GM18870 (cell line): Measurements from ENCODE around the gene CHST3.
"Not testable (repeated sequence)": the region's sequence is repeated elsewhere in the genome, so short reads cannot be mapped to it uniquely, and the experiment has no call there.

Experiments
- ATAC-seq: cut with Tn5 transposase; IDR thresholded peaks from one replicate; pipeline ENCODE4 v1.9.1; 2021; ENCODE audit warnings: moderate library complexity; ENCODE audit not compliant: unreplicated experiment

The CHST3 gene

DNA sequence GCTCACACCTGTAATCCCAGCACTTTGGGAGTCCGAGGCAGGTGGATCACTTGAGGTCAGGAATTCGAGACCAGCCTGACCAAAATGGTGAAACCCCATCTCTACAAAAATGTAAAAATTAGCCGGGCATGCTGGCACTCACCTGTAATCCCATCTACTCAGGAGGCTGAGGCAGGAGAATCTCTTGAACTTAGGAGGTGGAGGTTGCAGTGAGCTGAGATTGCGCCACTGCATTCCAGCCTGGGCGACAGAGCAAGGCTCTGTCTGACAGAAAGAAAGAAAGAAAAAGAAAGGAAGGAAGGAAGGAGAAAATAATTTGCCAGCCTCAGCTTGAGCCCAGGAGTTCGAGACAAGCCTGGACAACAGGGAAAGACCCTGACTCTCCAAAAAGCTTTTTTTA, 24.7 kb downstream of the CHST3 start:
- not testable (repeated sequence) for ATAC-seq

DNA sequence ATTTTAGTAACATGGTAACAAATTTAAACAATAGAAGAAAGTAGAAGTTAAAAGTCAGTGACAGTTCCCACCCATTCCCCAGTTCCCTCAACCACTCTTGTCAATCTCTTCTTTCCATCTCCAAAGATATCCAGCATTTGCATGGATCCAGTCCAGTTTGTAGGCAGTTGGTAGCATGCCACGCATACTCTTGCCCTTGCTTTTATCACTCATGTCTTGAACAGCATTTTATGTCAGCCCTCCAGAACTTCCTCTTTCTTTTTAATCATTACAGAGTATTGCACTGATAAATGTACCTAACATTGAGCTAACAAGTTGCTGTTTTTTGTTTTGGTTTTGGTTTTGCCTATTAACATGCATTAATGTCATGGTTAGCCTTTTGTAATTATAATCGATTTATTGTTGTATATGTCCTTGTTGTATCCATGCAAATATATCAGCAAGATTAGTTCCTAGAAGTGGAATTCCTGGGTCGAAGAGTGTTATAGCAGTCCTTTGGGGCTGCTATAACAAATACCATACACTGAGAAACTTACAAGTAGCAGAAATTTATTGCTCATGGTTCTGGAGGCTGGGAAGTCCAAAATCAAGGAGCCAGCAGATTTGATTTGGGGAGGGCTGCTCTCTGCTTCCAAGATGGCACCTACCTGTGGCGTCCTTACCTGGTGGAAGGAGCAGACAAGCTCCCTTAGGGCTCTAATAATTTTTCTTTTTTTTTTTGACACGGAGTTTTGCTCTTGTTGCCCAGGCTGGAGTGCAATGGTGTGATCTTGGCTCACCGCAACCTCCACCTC, 25.7 kb downstream of the CHST3 start:
- ATAC-seq = no peak

DNA sequence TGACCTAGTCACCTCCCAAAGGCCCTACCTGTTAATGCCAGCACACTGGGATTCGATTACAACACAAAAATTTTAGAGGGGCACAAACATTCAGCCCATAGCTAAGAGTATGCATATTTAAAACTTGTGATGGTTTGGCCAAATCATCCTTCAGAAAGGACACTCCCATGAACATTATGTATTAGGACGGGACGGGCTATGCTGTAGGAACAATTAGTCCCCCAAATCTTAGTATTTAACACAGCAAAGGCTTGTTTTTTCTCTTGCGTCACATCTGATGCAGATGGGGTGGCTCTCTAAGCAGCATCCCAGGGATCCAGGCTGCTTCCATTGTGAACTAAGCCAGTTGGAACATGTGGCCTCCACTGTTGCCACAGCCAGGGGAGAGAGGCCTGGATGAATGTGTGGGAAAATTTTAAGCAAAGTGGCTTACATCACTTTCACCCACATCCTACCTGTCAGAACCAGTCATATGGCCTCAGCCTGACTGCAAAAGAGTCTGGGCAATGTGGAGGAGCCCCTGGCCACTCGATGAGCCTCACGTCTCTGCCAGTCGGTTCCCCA, 26.6 kb downstream of the CHST3 start:
- ATAC-seq = no peak

DNA sequence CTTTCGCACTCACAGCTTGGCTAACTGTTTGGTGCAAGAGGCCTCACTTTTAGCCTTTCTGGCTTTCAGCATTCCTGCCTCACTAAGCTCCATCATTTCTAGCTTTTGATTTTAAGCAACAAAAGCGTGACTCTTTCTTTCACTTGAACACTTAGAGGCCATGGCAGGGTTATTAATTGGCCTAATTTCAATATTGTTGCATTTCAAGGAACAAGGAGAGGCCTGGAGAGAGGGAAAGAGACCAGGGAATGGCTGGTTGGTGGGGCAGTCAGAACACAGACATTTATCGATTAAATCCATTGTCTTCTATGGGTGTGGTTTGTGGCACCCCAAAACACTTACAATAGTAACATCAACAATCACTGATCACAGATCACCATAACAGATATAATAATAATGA, 31.3 kb downstream of the CHST3 start:
- no peak for ATAC-seq

DNA sequence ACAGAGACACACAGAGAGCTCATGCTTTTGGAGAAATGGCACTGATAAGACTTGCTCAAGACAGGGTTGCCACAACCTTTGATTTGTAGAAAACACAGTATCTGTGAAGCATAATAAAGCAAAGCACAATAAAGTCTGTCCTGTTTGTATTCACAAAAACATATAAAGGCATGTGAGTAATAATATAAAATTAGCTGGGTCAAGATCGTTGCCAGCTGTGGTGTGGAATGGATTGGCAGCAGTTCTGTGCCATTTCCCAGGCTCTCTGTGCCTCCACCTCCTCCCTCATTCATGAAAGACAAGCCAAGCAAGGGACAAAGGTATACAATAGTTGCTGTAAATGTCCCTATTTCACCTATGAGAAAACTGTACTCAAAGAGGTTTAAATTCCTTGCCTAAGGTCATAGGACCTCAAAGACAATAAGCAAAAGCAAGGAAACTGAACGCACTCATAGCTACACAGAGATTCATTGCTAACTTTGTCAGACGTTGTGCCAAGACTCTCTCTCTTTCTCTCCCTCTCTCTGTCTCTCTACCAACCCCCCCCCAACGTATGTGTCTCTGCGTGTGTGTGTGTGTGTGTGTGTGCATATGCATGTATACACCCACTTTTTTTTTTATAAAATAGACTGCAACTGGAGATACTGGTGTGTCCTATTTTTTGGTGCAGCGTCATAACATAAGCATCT, 31.8 kb downstream of the CHST3 start:
- no peak for ATAC-seq

DNA sequence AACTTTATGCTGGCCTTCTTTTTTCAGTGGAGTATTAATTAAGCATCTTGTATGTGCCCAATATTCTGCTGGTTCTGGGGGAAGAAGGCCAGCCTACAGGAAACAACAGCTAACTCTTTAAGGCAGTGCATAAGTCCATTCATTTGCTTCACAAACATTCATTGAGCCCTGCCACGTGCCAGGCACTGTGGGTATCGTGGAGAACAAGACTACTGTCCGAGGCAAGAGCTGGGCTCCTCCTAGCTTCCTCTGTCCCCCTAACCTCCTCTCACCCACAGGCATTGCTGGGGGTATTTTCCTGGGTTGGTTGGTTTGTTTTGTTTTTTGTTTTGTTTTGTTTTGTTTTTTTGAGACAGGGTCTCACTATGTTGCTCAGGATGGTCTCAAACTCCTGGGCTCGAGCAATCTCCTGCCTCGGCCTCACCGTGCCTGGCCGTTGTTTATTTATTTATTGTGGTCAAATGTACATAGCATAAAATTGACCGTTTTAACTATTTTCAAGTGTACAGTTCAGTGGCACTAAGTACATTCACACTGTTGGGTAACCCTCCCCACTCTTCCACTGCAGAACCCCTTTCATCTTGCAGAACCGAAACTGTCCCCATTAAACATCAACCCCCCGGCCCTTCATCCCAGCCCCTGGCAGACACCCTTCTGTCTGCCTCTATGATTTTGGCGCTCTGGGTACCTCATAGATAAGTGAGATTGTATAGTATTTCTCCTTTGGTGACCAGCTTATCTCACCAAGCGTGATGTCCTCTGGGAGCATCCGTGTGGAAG, 32.6 kb downstream of the CHST3 start:
- ATAC-seq = no peak

DNA sequence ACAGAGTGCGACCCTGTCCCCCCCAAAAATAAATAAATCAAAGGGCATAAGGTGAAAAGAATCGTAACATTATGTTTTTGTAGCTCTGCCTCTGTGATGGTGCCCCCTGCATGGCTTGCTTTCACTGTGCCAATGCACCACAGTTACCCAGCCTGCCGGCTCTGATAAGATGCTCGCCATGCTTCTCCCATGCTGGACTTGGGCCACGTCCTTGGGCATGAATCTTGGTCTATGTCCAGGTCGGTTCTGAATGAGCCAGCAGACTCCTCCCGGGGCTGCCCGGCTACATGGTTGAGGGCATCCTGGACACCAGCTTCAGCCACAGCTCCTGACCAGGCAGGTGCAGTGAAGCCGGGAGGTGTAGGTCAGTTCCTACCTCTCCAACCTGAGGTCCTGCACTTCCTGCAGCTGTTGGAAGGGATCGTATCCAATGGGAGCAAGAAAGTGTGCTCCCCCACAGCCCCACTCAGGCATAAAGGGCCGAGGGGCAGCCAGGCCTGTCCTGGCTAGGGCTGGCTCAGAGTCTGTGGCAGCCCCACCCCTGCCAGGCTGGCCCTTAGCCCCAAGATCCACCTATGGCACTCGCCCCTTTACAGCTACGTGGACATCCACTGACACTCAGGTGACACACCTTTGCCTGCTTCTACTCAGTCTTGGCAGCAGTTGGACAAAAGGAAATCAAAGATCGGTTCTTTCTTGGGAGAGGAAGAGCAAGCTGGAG, 34.1 kb downstream of the CHST3 start:
- no peak for ATAC-seq

DNA sequence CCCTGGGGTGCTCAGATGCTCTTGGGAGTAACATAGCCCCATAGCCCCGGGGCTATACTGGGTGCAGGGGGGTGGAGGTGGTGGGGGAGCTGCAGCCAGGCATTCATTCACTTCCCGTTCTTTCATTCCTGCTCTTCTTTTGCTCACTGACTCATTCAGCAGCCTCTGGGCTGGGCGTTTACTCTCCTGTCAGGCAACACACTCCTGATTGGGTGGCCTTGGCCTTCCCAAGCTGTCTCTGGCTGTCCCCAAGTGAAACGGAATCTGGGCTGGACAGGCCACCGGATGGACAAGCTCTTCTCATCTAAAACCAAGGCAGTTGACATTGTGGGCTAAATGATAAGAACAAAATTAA, 34.6 kb downstream of the CHST3 start:
- ATAC-seq = no peak

DNA sequence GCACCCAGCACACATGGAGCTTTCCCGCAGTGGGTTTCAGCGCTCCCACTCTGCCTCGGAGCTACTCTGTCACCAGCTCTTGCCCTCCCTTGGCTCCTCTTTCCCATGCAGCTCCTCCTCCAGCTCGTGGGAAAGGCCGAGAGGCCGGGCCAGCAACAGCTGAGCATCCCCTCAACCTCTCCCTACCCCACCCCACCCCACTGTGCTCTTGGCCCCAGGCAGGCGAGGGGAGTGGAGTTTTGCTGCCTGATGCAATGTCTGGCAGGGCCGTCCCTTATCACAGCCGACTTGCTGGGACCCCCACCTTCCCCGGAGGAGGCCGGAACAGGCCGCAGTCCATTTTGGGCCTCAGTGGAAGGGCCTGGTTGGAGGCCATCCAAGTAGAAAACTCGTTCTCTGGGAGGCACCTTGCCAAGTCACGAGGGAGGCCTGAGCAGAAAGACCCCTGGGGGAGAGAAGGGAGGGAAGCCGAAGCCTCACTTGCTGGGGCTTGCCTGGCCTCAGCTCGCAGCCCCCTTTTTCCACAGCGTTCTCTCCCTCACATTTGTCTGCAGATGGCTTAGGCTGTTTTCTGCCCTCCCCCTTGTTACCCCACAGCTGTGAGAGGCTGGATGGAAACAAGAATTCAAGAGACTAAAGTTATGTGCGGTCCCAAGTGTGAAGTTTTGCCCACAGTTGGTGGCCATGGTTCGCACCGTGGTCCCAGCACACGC, 35.3 kb downstream of the CHST3 start:
- no peak for ATAC-seq

DNA sequence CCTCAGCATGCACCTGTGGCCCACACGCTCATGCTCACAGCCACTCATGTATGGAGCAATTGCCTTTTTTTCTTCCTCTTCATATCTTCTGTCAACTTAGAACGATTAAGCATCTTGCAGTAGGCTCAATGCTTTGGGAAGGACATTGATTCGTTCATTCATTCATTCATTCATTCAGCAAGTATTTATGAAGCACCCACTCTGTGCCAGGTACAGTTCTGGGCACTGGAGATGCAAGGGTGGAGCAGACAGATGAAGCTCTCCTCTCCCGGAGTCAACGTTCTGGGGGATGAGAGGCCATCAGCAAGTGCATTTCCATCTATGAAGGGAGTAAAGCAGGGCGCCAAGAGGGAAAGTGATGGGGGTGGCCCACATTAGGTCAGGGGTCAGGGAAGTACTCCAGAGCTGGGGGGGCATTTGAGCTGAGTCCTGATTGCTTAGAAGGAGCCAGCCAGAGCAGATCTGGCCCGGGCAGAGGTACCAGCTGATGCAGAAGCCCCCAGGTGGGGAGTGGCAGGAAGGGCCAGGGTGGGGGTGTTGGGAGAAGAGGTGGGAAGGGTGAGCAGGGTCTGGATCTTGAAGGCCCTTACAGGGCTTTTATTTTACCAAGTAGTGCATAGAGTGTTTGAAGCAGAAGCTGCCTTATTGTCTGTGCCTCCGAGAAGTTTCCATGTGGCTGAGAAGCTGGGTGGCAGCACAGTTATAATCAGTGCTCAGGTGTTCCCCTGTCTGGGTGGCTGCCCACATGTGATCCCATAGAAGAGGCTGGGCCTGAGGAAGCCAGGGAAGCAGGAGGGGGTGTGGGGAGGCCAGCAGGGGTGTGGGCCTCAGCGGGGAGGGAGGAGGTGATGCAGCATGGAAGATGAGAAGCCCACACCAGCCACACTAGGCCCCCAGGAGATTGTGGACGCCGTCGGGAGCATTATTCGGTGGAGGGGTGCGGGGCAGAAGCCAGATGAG, 36.2 kb downstream of the CHST3 start:
- no peak for ATAC-seq

DNA sequence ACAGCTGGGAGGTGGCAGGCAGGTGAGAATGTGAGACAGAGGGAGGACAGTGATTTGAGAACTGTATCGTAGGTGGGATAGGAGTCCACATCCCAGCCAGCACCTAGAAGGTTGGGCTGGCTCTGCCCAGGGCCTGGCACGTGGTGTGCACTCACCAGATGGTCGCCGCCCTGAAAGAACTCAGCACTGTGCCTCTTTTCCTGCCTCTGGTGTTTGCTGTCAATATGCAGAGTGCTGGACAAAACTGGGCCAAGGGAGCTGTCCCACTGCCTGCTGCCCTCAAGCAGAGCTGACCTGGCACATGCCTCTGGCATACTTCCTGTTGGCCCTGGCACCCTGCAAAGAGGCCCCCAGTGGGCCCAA, 36.8 kb downstream of the CHST3 start:
- ATAC-seq = no peak

DNA sequence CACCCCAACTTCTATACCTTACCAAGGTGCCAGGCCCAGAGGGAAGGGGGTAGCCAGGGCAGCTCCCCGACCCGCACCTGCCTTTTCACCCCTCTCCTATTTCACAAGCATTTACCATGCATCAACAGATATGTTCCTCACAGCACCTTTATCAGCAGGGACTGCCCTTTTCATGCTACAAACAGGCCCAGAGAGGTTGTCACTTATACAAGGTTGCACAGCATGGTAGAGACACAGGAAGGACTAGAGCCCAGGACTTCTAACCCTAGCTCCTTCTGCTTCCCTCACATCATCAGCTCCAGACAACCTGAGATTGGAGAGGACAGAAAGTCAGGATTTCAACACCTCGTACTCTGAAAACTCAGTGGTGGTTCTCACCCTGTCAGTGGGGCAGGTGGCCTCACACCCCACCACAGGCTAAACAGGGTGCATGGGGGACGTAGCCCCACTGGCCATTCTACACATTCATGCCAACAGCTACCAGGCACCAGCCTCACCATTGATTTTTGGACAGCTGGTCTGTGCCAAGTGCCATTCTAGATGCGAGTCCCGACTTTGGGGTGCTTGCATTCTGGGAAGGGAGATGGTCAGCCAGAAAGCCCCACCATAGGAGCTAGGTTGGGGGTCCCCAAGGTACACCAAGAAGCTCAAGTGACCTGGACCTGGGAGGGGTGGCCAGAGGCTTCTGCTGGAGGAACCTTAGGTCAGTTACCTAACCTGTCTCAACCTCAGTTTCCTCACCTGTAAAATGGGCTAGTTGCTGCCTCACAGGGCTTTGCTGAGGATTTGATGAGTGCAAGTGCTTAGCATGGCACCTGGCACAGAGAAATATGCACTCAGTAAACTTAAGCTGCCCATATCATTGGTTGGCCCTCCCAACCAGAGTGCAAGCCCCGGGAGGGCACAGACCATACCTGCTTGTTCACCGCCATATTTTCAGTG, 38.4 kb downstream of the CHST3 start:
- no peak for ATAC-seq

DNA sequence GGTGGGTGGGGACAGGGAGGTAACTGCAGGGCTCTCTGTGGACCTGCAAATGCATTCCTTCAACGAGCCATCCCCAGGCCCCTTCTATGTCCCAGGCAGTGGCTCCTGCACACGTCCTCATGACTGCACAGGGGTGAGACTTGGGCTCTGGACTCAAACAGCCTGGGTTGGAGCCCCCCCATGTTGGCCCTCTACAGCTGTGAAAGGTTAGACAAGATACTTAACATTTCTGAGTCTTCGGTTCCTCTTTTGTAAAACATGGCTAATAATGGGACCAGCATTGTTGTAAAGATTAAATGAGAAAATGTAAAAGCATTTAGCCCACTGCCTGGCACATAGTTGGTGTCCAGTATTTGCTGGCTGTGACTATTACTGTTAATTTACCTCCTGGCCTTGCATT, 41.8 kb downstream of the CHST3 start:
- no peak for ATAC-seq

DNA sequence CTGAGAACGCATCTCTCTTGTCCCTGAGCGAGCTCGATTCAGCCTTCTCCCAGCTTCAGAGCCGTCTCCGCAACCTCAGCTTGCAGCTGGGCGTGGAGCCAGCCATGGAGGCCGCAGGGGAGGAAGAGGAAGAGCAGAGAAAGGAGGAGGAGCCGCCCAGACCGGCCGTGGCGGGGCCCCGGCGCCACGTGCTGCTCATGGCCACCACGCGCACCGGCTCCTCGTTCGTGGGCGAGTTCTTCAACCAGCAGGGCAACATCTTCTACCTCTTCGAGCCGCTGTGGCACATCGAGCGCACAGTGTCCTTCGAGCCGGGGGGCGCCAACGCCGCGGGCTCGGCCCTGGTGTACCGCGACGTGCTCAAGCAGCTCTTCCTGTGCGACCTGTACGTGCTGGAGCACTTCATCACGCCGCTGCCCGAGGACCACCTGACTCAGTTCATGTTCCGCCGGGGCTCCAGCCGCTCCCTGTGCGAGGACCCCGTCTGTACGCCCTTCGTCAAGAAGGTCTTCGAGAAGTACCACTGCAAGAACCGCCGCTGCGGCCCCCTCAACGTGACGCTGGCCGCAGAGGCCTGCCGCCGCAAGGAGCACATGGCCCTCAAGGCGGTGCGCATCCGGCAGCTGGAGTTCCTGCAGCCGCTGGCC, 43.2 kb downstream of the CHST3 start:
- no peak for ATAC-seq

DNA sequence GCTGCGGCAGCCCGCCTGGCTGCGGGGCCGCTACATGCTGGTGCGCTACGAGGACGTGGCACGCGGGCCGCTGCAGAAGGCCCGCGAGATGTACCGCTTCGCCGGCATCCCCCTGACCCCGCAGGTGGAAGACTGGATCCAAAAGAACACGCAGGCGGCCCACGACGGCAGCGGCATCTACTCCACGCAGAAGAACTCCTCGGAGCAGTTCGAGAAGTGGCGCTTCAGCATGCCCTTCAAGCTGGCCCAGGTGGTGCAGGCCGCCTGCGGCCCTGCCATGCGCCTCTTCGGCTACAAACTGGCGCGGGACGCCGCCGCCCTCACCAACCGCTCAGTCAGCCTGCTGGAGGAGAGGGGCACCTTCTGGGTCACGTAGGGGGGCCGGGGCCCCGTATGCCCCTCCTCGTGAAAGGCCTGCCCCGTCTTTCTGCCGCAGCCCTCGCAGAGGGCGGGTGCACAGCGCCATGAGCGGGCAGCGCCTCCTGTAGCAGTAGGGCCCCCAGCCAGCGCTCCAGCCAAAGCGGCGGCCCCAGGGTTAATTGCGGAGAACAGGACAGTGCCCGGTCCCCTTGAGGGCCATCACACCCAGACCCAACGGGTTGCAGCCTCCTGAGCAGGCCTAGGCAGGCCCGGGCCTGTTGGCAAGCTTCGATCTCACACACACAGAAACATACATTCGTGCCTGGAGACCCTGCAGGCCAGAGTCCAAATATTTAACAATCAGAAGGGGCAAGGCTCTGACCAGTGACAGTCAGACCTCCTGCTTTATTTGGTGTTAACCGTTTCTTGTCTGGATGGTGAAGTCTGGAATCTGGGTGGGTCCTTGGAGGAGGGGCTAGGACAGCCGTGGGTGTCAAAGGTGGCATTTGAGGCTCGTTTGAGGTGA, 44.1 kb downstream of the CHST3 start:
- no peak for ATAC-seq

DNA sequence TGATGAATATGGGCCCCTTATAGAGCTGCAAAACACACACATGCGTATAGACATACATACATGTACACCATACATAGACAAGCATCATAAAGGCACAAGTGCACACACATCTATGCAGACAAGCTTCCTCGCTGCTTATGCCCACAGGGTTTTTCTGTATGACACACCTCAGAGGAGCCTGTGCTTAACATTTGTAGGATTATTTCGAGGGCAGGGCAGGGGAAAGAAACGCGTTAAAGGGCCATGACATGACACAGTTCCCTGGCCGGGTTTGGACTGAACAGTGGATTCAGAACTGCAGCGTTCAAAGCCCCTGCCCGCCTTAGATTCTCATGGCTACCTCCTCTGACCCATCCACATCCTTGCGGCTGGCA, 44.8 kb downstream of the CHST3 start:
- no peak for ATAC-seq
